NCI-H1436 treated with DMSO at 0.1 percent for 48 hours (cell line): ENCODE results near the gene ICE1.
A peak's percentile ranks its signal among the peaks of the same experiment; 100 is the strongest.
"Not testable (repeated sequence)": the region's sequence is repeated elsewhere in the genome, so short reads cannot be mapped to it uniquely, and the experiment has no call there.

Experiments
- DNase-seq: peaks from one replicate; lab custom pipeline; 2025; lab: John Stamatoyannopoulos, UW

ICE1 gene, protein sequence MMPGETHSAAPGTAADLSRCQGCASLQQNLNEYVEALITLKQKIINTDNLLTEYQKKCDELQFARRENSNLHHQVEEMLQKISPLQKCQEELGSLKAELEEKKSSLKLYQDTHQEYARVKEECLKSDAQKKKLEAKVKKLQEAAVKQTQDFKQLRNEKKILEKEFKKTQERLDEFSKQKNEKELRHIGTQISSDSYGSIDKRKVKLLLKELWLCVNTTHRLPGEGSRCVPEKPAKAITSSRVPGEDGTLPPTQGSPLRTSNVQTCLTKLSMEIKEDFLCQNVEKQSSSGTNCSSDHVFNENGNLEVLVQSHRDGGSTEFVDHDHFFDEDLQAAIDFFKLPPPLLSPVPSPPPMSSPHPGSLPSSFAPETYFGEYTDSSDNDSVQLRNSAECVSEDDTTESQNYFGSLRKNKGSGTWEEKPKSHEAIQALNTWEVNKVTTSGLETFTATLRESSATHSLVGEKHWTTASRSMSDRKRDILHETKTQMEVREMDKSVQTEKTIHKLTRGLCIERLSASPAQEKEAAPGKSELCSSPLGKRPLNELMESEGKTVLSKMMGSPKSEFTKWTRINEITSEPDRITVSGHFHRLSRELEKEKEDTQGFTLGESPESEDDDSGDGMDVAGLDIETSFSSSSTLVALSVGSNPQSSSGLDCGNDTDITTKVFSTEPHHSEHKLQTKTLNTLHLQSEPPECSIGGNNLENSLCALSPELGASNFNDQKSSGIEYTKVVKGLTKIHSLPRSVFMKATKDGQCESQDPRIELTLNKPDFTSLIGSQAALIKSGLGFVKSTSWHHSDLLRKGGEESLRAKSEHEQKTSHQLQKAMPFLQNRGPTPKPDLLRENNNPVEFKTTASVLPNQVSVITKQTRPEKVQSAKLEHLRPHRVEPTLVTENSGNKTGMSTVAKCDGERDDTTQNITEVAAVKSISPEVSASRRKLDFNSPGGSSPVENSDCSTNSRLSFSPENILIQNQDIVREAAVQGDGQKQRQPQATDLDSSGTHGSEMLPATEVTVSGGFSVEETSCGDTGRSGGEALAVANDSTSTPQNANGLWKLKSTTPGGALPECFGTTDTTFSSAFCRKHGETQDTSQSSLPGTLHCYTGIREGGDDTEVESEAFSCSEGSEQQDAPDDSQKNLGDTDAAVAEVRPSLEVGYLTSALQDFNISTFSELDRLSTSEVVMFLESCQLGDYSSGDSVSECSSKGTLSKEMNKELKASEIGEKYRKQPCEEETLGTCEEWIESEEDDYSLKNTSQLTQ (N-terminal part only)

DNA sequence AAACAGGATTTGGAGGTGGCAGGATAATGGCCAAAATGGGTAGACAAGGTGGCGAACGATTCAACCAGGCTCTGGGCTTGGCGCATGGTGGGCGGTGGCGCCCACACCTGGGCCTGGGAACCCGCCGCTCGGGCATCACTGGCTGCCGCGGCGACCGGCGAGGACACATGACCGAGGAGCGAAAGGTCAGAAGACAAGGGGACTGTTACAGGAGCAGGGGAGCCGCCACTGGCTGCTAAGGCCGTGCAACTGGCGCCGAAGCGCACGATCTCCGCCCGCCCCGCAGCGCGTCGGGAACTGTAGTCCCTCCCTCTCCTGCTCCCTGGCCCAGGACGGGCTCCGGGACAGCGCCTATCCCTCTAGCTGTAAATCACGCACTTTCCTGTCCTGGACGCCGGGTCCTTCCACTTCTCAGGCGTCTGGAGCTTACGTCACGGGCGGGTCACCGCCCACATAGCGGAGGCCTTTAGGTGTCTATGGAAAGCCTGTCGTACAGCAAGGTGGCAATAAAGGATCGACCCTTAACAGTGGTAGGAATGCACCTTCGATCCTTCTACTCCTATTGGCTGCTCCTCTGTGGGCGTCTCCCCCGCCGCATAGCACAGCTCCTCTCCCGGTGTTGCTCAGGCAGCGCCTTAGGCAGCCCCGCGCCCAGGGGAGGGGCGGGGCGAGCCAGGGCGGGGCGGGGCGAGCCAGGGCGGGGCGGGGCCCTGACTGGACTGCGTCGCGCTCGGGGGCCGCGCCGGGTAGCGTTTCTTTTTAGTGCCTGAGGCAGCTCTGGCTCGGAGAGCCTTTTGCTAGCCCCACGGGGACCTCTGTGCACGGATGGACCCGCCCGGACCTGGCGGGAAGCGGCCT, at the start of gene ICE1:
ICE1 (plus strand) TSS at position 717 of the 858 bp plus-strand sequence. CDS start 239 bp downstream, outside the sequence.
- DNase-seq: peak; percentile 75

DNA sequence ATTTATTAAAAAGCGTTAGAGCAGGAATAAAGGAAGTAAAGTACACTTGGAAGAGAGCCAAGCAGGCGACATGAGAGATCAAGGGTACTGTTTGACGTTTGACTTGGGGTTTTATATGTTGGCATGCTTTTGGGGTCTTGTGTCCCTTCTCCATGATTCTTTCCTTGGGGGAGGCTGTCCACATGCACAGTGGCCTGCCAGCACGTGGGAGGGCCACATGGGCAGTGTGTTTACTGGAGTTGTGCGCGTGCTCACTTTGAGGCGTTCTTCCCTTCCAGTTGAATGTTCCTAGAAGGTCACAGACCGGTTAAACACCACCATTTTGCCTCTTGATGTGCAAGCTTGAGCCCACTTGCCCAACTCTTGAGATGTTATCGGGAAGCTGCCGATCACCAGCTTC, 49.5 kb upstream of the ICE1 start:
- no peak for DNase-seq

DNA sequence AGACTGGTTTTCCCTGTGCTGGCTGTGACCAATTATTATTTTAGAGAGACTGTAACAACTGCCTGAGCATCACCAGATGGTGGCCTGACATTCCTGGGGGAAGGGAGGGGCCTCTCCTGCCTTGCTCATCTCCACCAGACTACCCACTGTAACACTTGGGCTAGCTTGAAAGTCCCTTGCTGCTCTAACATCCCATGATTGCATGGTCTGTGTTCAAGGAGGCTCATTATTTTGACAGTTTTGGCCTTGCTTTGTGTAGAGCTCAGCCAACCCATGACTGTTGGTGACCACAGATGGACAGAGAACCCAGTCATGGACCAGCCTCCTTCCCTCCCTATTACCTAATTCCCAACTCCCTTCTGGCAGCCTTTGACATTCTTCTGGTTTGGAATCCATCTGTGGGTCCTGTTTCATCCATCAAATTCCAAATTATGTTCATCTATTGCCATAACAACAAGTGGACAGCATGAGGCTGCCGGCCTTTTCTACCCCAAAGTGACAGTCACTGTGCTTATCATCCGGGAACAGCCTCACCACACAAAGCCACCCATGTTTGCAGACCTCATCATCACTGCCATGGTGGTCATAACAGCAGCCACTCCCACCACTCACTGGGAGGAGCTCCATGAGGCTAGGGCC, 49.0 kb upstream of the ICE1 start:
- no peak for DNase-seq

DNA sequence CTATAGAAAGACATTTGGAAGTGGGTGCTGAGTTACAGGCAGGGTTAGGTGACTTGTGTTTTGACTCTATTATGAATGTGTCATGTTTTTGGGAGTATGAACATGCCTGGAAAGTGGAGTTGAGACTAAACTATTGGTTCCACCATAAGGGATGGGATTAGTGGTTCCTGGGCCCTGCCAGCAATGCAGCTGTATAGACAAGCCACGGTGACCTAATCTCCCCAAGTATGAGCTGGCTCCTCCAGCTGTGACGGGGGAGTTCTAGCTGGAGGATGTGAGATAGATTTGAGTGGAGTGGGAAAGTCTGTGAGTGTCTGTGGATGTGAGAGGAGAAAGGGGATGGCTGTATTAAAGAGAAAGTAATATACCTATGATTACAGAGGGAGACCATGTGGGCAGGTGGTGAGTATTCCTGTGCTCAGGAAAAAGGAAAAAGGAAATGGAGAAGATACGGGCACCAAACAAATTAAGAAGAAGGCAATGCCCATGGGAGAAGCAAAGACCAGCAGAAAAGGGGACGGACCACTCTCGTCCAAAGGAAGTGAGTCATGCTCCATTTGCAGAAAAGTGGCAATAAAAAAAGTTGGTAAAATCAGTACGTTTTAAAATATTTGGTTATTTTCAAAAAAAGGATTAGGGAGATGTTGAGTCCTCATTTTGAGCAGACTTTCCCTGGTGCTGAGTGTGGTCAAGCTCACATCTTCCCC, 48.3 kb upstream of the ICE1 start:
- DNase-seq: no peak

DNA sequence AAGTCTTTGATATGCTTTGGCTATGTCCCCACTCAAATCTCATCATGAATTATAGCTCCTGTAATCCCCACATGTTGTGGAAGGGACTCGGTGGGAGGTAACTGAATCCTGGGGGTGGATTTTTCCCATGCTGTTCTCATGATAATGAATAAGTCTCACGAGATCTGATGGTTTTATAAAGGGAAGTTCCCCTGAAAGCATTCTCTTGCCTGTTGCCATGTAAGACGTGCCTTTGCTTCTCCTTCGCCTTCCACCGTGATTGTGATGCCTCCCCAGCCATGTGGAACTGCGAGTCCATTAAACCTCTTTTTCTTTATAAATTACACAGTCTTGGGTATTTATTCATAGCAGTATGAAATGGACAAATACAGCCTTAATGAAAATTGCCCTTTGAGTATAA, 44.7 kb upstream of the ICE1 start:
- DNase-seq: no peak

DNA sequence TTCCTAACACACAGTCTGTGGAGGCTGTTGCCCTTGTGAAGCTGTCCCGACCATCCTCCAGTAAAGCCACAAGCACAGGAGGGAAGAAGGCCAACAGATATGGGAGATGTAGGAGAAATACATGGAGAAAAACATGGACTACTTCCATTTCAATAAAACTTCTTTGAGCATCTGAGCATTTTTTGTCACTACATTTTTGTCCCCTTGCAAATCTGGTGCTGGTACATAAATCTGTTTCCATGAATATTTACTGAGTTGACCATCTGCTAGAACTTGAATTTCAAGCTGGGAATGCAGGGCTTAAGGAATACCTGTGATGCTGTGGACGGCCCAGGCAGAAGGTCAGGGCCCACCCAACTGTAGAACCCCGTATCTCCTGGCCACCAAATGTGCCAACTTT, 43.9 kb upstream of the ICE1 start:
- DNase-seq: no peak

DNA sequence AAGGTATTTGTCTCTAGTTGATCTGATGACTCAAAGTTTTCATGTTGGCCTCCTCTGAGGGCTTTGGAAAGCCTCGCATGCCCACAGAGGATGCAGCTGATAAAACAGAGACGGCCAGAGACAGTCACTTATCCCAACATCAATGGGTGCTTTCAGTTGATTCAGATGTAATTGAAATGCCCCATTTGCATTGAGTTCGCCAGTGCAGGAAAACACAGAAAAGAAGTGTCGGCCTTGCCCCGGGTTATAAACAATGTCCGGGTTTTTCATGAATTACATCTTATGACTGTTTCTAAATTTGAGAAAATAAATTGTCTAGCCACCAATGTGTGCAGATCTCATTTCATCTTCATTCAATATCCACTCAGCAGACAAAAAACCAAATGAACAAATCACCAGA, 42.2 kb upstream of the ICE1 start:
- no peak for DNase-seq

DNA sequence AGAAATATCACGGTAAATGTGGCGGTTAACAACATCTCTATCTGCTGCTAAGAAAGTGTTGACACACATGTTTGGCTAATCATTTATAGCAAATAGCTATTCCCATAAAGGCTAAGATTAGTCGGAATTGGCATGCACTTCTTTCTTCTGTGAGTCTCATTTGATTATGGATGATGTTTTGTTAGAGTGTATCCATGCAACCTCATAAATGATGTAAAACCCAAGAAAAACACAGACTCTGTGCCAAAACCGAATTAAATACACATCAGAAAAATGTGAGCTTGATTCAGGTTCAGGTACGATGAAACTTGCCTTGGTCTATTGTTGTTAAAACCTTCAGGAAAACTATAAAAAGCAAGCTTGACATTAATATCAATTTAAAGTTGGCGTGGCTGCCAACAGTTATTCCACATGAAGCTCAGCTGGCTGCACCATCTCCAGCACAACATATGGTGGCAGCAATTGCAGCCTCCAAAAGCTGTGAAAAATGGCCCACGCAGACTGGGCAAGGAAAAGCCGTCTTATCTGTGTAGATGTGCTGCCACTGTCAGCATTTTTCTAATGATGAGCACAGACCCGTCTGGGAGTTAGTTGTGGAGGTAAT, 41.1 kb upstream of the ICE1 start:
- DNase-seq: no peak

DNA sequence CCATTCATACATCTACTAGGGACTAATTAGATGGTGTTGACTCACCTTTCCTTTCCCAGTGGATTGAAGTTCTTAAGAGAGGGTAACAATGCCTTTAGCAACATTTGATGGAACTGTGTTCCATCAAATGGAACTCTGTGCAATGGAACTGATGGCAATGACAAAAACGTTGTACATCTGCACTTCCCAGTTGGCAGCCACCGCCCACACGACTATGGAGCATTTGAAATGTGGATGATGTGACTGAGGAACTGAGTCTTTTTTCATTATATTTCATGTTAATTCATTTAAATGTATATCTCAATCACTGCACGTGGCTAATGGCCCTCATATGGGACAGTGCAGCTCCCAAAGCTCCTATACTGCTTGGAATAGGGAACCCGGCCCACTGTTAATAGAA, 39.0 kb upstream of the ICE1 start:
- DNase-seq: no peak

DNA sequence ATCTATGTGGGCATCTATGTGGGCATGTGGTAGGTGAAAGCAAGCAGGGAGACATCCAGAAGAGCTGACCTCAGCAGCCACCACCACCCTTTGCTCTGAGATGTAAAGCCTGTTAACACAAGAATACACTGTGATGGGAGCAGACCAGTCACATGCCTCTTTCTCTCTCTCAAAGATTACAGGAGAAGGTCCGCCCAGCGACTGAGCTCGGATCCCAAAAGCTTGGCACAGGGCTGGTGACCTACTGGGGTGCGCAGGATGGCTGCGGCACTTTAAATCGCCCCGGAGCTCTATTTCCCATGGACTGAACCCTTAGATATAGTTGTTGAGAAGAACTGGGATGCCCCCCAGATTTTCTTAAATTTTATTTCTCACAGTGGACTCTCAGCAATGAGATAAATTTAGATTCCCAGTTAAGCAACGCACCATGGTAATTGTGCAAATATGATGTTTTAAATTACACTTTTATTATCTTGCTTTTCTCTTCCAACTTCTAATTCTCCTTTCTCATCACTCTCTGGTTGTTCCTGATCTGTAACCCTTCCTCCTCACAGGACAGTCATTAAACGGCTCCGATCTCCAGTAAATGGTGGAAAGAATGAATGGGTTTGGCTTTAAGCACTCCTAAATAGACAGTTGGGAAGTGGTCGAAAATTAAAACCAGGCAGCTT, 37.7 kb upstream of the ICE1 start:
- DNase-seq: no peak

DNA sequence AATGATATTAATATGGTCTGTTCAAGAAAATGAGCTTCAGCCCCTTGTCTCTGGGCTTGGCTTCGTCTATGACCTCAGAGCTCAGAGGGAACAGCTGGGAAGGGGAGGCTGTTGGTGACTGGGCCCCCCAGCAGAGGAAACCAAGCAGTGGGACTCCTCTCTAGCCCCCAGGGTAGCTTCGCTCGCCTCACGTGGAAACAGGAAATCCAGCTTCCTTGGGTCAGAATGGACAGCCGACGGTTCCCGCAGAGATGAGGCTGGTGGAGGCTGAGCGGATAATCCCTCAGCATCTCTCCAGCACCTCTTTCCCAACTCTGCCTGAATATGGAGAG, 37.2 kb upstream of the ICE1 start:
- DNase-seq: no peak

DNA sequence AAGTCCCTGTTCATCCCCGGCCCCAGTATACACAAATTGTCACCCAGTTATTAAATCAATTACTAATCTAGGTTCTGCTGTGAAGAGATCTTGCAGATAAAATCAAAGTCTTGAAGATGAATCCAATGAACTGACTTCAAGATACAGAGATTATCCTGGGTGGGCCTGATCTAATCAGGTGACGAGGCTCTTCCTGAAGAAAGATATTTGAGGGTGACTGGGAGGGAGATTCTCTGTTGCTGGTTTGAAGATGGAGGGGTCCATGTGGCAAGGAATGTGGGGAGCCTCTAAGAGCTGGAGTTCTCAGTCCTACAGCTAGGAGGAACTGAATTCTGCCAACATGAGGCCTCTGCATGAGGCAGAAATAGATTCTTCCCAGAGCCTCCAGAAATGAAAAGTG, 36.1 kb upstream of the ICE1 start:
- DNase-seq: no peak

DNA sequence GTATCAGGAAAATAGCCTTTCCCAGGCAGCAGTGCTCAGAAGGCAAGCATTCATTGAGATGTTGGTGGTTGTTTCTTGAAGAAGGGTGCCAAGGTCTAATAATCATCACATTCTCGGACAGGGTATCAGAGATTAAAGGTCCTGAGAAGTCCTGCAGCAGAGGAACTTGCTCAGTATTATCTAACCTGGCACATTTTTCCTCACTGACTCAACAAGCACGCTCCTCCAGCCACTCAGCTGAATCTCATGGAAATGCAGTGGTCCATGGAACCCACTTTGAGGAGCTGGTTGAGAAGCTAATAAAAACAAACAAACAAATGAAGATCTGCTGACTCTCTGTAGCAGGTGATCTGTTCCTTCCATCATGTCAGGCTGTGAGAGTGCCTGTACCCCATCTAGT, 35.3 kb upstream of the ICE1 start:
- DNase-seq: no peak

DNA sequence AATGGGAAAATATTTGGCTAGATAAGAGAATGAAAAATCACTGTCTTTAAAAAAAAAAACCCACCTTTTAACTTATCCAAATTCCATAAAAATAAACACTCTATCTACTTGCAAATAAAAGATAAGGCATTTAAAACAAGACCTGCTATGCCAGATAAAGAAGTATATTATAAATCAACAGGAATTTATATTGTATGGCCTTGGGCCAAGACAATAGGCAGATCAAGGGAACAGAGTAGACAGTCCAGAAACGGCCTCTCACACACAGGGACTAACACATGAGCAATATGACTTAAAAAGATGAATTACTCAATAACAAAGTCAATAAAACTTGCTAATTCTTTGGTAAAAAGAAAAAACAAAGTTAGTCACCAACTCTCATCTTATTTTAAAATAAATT, 34.7 kb upstream of the ICE1 start:
- DNase-seq: no peak

DNA sequence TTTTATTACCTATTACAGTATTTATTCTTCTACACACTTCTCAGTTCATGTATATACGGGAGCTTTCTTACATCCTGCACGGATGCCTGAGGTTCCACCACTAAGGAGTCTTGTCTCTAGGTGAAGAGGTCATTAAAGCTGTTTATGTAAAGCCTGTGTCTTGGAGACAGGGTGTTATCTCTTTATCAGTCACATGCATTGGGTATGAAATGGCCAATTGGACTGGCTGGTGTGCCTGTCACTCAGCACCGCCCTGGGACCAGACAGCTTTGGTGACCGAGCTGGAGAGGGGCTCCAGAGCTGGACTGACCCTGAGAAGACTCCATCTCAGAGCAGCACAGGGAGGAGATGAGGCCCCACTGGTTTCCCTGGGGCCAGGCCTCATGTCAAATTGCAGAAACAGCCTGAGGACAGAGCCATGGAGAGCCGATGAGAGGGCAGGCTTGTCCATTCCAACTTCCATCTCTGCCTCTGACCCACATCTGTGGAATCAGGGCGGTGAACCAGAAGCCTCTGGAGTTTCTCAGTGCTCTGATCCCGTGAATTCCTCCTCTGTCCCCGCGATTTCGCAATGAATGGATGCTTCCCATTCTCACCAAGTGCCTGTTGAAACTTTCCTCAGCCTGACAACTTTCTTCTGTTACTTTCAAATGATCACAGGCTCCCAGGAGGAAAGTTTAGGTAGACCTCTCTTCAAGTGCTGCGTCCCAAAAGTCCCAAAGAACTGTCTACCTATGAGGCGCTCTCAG, 32.2 kb upstream of the ICE1 start:
- not testable (repeated sequence) for DNase-seq

DNA sequence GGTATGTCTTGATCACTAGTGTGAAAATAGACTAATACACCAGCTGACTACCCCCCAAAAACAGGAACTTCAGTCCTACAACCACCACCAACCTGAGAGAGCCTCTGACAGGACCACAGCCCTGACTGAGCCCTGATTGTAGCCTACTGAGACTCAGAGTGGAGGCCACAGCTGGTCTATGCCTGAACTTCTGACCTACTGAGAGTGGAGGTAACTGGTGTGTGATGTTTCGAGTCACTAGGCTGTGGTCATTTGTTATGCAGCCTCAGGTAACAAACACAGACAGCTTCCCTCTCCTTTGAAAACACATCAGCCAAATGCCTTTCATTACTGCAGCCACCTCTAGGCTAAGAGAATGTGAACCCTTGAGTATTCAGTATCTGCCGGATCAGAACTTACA, 30.0 kb upstream of the ICE1 start:
- DNase-seq: not testable (repeated sequence)

DNA sequence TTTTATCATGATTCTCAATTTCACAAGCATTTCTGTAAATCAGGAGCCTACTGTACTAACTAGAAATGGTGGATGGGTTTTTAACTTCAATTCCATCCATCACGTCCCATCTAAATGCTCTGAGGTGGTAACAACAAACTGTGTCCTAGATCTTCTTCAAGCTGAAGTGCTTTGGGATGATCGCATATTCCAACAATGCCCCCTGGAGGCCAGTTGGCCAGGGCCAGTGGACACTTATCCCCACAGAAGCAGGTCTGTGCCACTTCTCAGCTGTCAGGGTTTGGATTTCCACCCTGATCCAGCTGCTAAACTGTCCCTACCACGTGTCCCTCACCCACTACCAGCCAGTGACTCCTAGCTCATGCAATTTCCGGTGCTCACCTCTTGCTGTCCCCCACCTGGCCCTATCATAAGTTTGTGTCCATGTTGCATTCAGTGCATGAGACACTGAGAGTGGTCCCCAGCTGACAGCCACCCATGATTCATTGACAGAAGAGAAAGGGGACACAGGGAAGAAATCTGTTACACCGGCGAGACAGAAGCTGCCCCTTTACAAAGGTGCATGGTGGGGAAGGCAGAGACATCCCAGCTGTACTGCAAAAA, 28.0 kb upstream of the ICE1 start:
- DNase-seq: not testable (repeated sequence)

DNA sequence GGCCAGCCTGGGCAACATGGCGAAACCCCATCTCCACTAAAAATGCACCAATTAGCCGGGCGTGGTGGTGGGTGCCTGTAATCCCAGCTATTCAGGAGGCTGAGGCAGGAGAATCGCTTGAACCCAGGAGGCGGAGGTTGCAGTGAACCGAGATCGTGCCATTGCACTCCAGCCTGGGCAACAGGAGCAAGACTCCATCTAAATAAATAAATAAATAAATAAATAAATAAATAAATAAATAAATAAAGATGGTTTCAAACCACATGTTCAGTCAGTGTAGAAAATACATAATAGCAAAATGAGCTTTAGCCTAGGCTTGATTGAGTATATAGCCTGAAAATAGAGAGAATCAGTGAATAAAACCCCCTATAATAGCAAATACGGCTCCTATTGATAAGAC, 27.4 kb upstream of the ICE1 start:
- DNase-seq: not testable (repeated sequence)
